NB4 (cell line): ENCODE results near the gene HVCN1.

ENCODE experiments used
- POLR2A ChIP-seq: IDR thresholded peaks from 2 replicates; pipeline ENCODE4 v1.6.1; 2011; ENCODE audit warnings: mild to moderate bottlenecking; ENCODE audit not compliant: insufficient read length; ENCODE audit errors: extremely low read depth
- TF ChIP-seq, protein P1 (sequence below): IDR thresholded peaks from one replicate; pipeline ENCODE4 v1.5.1; 2012; ENCODE audit warnings: low read depth, low read length
- TF ChIP-seq, protein P2 (sequence below): IDR thresholded peaks from 2 replicates; pipeline ENCODE4 v1.6.1; 2011; ENCODE audit warnings: low read depth, low read length

DNA sequence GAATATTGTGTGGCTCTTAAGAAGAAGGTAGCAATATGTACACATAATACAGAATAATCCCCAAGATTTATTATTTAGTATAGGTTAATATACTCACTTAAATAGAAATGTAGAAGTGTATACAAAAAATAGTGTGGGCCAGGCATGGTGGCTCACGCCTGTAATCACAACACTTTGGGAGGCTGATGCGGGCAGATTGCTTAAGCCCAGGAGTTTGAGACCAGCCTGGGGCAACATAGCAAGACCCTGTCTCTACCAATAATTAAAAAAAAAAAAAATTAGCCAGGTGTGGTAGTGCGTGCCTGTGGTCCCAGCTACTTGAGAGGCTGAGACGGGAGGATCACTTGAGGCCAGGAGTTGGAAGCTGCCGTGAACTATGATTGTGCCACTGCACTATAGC, 15.3 kb upstream of the HVCN1 start:
- TF ChIP-seq, protein P1, sequence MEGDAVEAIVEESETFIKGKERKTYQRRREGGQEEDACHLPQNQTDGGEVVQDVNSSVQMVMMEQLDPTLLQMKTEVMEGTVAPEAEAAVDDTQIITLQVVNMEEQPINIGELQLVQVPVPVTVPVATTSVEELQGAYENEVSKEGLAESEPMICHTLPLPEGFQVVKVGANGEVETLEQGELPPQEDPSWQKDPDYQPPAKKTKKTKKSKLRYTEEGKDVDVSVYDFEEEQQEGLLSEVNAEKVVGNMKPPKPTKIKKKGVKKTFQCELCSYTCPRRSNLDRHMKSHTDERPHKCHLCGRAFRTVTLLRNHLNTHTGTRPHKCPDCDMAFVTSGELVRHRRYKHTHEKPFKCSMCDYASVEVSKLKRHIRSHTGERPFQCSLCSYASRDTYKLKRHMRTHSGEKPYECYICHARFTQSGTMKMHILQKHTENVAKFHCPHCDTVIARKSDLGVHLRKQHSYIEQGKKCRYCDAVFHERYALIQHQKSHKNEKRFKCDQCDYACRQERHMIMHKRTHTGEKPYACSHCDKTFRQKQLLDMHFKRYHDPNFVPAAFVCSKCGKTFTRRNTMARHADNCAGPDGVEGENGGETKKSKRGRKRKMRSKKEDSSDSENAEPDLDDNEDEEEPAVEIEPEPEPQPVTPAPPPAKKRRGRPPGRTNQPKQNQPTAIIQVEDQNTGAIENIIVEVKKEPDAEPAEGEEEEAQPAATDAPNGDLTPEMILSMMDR, result no peak
- no peak for TF ChIP-seq POLR2A
- TF ChIP-seq, protein P2, sequence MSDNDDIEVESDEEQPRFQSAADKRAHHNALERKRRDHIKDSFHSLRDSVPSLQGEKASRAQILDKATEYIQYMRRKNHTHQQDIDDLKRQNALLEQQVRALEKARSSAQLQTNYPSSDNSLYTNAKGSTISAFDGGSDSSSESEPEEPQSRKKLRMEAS, result no peak
